ENCODE measurements around the gene SLC15A1.

DNA sequence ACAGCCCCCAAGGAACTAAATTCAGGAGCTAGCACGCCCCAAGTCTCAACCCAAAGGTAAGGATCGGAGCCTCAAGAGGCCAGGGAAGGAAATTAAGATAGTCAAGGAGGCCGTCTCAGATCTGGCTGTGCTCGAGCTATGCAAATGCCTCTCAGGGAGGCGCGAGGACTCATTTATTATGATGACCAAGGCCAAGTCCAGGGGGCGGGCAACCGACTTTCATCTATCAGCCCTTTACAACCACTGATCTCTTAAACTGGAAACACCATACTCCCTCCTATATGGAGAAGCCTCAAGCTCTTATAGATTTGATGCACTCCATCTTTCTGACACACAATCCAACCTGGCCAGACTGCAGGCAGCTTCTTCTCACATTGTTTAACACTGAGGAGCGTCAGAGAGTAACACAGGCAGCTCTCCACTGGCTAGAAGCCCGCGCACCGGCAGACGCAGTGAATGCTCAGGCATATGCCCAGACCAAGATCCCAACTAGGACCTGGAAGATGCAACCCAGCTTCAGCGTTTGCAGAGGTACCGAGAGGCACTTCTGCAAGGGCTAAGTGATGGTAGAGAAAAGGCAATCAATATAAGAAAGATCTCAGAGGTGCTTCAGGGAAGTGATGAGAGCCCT, 9.6 kb upstream of the SLC15A1 start:
- TF ChIP-seq EZH2 (optimal IDR thresholded peaks at IDR 0.05; ENCODE audit: low read depth, low read length) (no peak), CTCF (IDR thresholded peaks at IDR 0.05; ENCODE audit: low read length) (0 out of 2 replicates have a peak, but pooled peaks have one; percentile 10), EZH2phosphoT487 (IDR thresholded peaks at IDR 0.05; ENCODE audit: low read length) (no peak)

Measured in MM.1S (cell line).